Pulmonary artery endothelial cell (primary cell): Measurements from ENCODE around the gene SRL. TPM values are rescaled to one million over a fixed set of nuclear protein-coding genes. Genes with fewer than 3 reads are reported as not detected.
"Not testable (repeated sequence)": the region's sequence is repeated elsewhere in the genome, so short reads cannot be mapped to it uniquely, and the experiment has no call there.

Experiments
- DNase-seq: peaks from one replicate; pipeline ENCODE4 v3.0.0-alpha.2; 2011; ENCODE audit warnings: low read depth, low spot score
- total RNA-seq: library from RNA; depleted of rRNA; stranded (reverse); fragments of >200 nt; gene quantifications from 2 replicates; pipeline ENCODE4 v1.2.3, GENCODE V29; 2014

Gene SRL
- total RNA-seq, 1 donor from 2014 or later: 0.07 TPM

GRCh38 chr16:4166821-4167220, 75.1 kb downstream of the SRL start:
- no peak for DNase-seq

- no peak for DNase-seq
Measured at GRCh38 chr16:4160658-4161430, 81.0 kb downstream of the SRL start.

GRCh38 chr16:4159726-4160125, 82.2 kb downstream of the SRL start:
- no peak for DNase-seq

GRCh38 chr16:4158143-4159093, 83.5 kb downstream of the SRL start:
- DNase-seq: no peak

GRCh38 chr16:4157376-4157825, 84.5 kb downstream of the SRL start:
- DNase-seq: no peak

GRCh38 chr16:4156503-4156902, 85.4 kb downstream of the SRL start:
- DNase-seq: not testable (repeated sequence)

GRCh38 chr16:4153364-4153763, 88.5 kb downstream of the SRL start:
- DNase-seq: not testable (repeated sequence)

- DNase-seq: no peak
Measured at GRCh38 chr16:4152267-4152666, 89.6 kb downstream of the SRL start.

- no peak for DNase-seq
Measured at GRCh38 chr16:4147236-4147635, 94.6 kb downstream of the SRL start.

- no peak for DNase-seq
Measured at GRCh38 chr16:4142268-4142667, 99.6 kb downstream of the SRL start.

GRCh38 chr16:4141604-4142003, 100.3 kb downstream of the SRL start:
- DNase-seq: no peak

- no peak for DNase-seq
Measured at GRCh38 chr16:4140652-4141051, 101.2 kb downstream of the SRL start.

GRCh38 chr16:4139968-4140367, 101.9 kb downstream of the SRL start:
- no peak for DNase-seq

Other genes with a start within 250 kb of the SRL start
- gene ADCY9, start 125.6 kb downstream of the SRL start, total RNA-seq: 6.3 and 14.5 TPM in 2 replicates
- 9.4 and 13.6 TPM in 2 replicates for gene TFAP4, start 30.9 kb upstream of the SRL start, total RNA-seq
- gene GLIS2, start 74.0 kb upstream of the SRL start, total RNA-seq: 1.1 and 1.6 TPM in 2 replicates
- gene PAM16, start 109.2 kb upstream of the SRL start, total RNA-seq: 20.5 and 26.4 TPM in 2 replicates
- gene VASN, start 129.8 kb upstream of the SRL start, total RNA-seq: 0.04 and 0.20 TPM in 2 replicates
- gene CORO7, start 174.5 kb upstream of the SRL start, total RNA-seq: 33.0 and 42.4 TPM in 2 replicates
- 56.0 and 100 TPM in 2 replicates for gene DNAJA3, start 183.8 kb upstream of the SRL start, total RNA-seq
- 61.2 and 86.6 TPM in 2 replicates for gene NMRAL1, start 232.5 kb upstream of the SRL start, total RNA-seq
- 124 and 143 TPM in 2 replicates for gene HMOX2, start 234.3 kb upstream of the SRL start, total RNA-seq